ENCODE results near the gene SNX9. TPM values are rescaled to one million over a fixed set of nuclear protein-coding genes. Genes with fewer than 3 reads are reported as not detected.
A peak's percentile ranks its signal among the peaks of the same experiment; 100 is the strongest.

Gene SNX9
- total RNA-seq, 2 experiments from 2014 or later = 46.6 to 48.5 TPM

DNA sequence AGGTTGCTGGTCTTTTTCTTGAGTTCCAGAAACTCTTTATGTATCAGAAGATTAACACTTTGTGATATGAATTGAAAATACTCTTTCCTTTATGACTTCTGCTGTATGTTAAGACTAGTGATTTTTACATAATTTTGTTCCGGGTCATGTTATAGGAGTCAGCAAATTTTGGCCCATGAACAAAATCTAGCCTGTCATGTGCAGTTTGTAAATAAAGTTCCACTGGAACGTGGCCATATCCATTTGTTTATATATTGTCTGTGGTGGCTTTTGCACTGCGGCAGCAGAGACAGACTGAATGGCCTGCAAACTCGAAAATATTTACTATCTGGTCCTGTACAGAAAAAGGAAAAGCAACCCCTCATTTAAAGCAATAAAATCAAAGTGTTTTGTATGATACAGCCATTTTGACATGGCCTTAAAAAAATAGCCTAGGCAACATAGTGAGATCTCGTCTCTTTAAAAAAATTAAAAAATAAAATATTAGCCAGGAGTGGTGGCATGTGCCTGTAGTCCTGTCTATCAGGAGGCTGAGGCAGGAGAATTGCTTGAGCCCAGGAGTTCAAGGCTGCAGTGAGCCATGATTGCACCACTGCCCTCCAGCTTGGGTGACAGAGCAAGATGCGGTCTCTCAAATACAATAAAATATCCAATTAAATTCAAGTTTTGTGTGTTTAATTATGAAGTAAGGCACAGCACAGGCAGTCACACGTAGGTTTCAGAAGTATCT lies 36.9 kb downstream of the SNX9 start:
- intact Hi-C loops (cut with DNase I, micrococcal nuclease) = loop anchor here in 1 of 2 experiments (2.0 to 5.0 kb wide), 2 partner anchors 25 to 38 kb away; partner anchors contain the start of gene SNX9
- H3K9me3 ChIP-seq (ENCODE audit: control insufficient read depth in 1 of 2, insufficient read depth in 1 of 2, low read length in 2 of 2) = peaks cover 0 to 3% of the 10 kb centered on the region in 2 experiments
- H3K27me3 ChIP-seq (ENCODE audit: control insufficient read depth in 1 of 2, insufficient read depth in 2 of 2, low read length in 2 of 2) = no peaks in the 10 kb centered on the region
- no peak for DNase-seq
- no peak for ATAC-seq (ENCODE audit: poor library complexity)
- H3K27ac ChIP-seq (ENCODE audit: low read depth in 1 of 2, low read length in 2 of 2) = no peak overlapping the region
- TF ChIP-seq, protein P1, sequence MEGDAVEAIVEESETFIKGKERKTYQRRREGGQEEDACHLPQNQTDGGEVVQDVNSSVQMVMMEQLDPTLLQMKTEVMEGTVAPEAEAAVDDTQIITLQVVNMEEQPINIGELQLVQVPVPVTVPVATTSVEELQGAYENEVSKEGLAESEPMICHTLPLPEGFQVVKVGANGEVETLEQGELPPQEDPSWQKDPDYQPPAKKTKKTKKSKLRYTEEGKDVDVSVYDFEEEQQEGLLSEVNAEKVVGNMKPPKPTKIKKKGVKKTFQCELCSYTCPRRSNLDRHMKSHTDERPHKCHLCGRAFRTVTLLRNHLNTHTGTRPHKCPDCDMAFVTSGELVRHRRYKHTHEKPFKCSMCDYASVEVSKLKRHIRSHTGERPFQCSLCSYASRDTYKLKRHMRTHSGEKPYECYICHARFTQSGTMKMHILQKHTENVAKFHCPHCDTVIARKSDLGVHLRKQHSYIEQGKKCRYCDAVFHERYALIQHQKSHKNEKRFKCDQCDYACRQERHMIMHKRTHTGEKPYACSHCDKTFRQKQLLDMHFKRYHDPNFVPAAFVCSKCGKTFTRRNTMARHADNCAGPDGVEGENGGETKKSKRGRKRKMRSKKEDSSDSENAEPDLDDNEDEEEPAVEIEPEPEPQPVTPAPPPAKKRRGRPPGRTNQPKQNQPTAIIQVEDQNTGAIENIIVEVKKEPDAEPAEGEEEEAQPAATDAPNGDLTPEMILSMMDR (IDR thresholded peaks at IDR 0.05) = no peak
- H3K36me3 Mint-ChIP-seq (ENCODE audit: low read depth) = peaks cover 16% of the 10 kb centered on the region
- peak overlapping the region; percentile 70 for H3K4me3 Mint-ChIP-seq
- H3K9me3 Mint-ChIP-seq = no peaks in the 10 kb centered on the region
- H3K27ac Mint-ChIP-seq = peak overlapping the region; percentile 14
- H3K27me3 Mint-ChIP-seq = no peaks in the 10 kb centered on the region
- H3K36me3 ChIP-seq (ENCODE audit: insufficient read depth, low read length) = no peaks in the 10 kb centered on the region
- CTCF ChIA-PET = interaction anchor here (1.6 to 1.9 kb wide), 2 partner anchors 13 to 38 kb away, joined by 3 to 6 read pairs; no protein-coding TSS in a partner anchor
- H3K4me1 ChIP-seq (ENCODE audit: insufficient read depth, low read length) = peaks cover 13% of the 10 kb centered on the region
- H3K4me1 Mint-ChIP-seq (ENCODE audit: low read depth) = peaks cover 94% of the 10 kb centered on the region
- POLR2A ChIA-PET = interaction anchor here (0.7 kb wide), 2 partner anchors 25 to 44 kb away, joined by 3 read pairs; no protein-coding TSS in a partner anchor
- H3K4me3 ChIP-seq (ENCODE audit: low read length) = no peak overlapping the region

DNA sequence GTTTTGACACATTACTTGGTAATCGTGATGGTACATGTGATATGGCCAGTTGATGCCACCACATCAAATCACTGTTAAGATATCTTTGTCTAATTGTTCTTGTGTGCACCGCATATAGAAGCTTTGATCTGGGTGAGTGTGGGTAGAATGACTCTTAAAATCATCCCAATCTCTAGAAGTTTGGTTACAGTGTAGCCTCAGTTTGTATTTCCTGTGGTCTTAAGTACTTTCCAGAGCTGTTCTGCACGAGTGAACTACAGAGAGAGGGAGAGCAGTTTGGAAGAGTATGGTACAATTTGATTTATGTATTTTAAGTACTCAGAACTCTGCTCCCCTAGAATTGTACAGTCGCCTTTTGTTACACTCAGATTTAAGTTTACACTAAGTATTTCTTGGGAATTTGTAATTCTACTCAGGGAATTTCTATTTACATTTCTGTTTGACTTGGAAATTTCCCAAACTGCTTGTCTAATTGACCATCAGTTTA lies 37.5 kb downstream of the SNX9 start:
- ATAC-seq (ENCODE audit: poor library complexity) = peak; percentile 88
- POLR2A ChIA-PET = interaction anchor here (0.7 to 1.0 kb wide), 3 partner anchors 12 to 45 kb away, joined by 3 read pairs; no protein-coding TSS in a partner anchor
- CTCF ChIA-PET = interaction anchor here (0.7 to 1.9 kb wide), 3 partner anchors 13 to 38 kb away, joined by 3 to 6 read pairs (median 3); no protein-coding TSS in a partner anchor

DNA sequence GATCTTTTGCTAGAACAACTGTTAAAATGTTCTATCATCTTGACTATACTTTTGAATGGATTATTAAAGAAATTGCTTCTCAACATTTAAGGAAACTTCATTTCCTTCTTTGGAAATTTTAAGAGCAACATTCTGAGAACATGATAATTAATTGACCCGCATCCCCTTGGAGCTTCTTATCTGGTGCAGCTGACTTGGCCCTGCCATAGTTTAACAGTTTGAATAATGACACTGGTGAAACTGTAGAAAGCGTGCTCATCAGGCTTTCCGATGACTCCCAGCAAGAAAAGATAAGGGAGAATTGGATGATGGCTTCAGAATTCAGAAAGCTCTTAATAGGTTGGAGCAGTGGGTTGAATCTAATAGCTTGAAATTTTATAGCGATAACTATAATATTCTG lies 38.1 kb downstream of the SNX9 start:
- H3K27ac ChIP-seq (ENCODE audit: low read depth in 1 of 2, low read length in 2 of 2) = no peak overlapping the region
- H3K27me3 ChIP-seq (ENCODE audit: control insufficient read depth in 1 of 2, insufficient read depth in 2 of 2, low read length in 2 of 2) = no peaks in the 10 kb centered on the region
- CTCF ChIA-PET = interaction anchor here (0.7 to 1.9 kb wide), 2 partner anchors 12 to 32 kb away, joined by 3 to 6 read pairs; no protein-coding TSS in a partner anchor
- DNase-seq (no peak), ATAC-seq (ENCODE audit: poor library complexity) (no peak)
- intact Hi-C loops (cut with DNase I, micrococcal nuclease) = loop anchor here in 1 of 2 experiments (2.0 to 5.0 kb wide), 2 partner anchors 24 to 39 kb away; partner anchors contain the start of gene SNX9
- peaks cover 90% of the 10 kb centered on the region for H3K4me1 Mint-ChIP-seq (ENCODE audit: low read depth)
- H3K36me3 Mint-ChIP-seq (ENCODE audit: low read depth) = peaks cover 8% of the 10 kb centered on the region
- POLR2A ChIA-PET = interaction anchor here (1.0 kb wide), 1 partner anchor 12 kb away, joined by 3 read pairs; no protein-coding TSS in a partner anchor
- no peaks in the 10 kb centered on the region for H3K9me3 Mint-ChIP-seq
- H3K4me3 Mint-ChIP-seq = no peak overlapping the region
- no peaks in the 10 kb centered on the region for H3K36me3 ChIP-seq (ENCODE audit: insufficient read depth, low read length)
- TF ChIP-seq, protein P1 (IDR thresholded peaks at IDR 0.05) = no peak
- H3K27me3 Mint-ChIP-seq = no peaks in the 10 kb centered on the region
- H3K27ac Mint-ChIP-seq = no peak overlapping the region
- peaks cover 16% of the 10 kb centered on the region for H3K4me1 ChIP-seq (ENCODE audit: insufficient read depth, low read length)
- H3K9me3 ChIP-seq (ENCODE audit: control insufficient read depth in 1 of 2, insufficient read depth in 1 of 2, low read length in 2 of 2) = no peaks in the 10 kb centered on the region
- H3K4me3 ChIP-seq (ENCODE audit: low read length) = no peak overlapping the region

More for the DNA sequence above, 37.5 kb downstream of the SNX9 start:
- H3K9me3 Mint-ChIP-seq = no peaks in the 10 kb centered on the region
- H3K27ac Mint-ChIP-seq = peak overlapping the region; percentile 14
- peak overlapping the region; percentile 70 for H3K4me3 Mint-ChIP-seq
- H3K36me3 Mint-ChIP-seq (ENCODE audit: low read depth) = peaks cover 10% of the 10 kb centered on the region
- H3K4me1 Mint-ChIP-seq (ENCODE audit: low read depth) = peaks cover 92% of the 10 kb centered on the region
- intact Hi-C loops (cut with DNase I, micrococcal nuclease) = loop anchor here in 1 of 2 experiments (2.0 to 5.0 kb wide), 2 partner anchors 24 to 38 kb away; partner anchors contain the start of gene SNX9
- no peaks in the 10 kb centered on the region for H3K27me3 ChIP-seq (ENCODE audit: control insufficient read depth in 1 of 2, insufficient read depth in 2 of 2, low read length in 2 of 2)
- no peak overlapping the region for H3K4me3 ChIP-seq (ENCODE audit: low read length)
- H3K27me3 Mint-ChIP-seq = no peaks in the 10 kb centered on the region
- TF ChIP-seq, protein P1 (IDR thresholded peaks at IDR 0.05) = no peak
- no peak overlapping the region for H3K27ac ChIP-seq (ENCODE audit: low read depth in 1 of 2, low read length in 2 of 2)
- no peaks in the 10 kb centered on the region for H3K36me3 ChIP-seq (ENCODE audit: insufficient read depth, low read length)
- H3K4me1 ChIP-seq (ENCODE audit: insufficient read depth, low read length) = peaks cover 16% of the 10 kb centered on the region
- peak in 5 of 14 experiments; percentile 24 to 79 (median 60) for DNase-seq
- H3K9me3 ChIP-seq (ENCODE audit: control insufficient read depth in 1 of 2, insufficient read depth in 1 of 2, low read length in 2 of 2) = peaks cover 0 to 3% of the 10 kb centered on the region in 2 experiments
